Endothelial cell of umbilical vein (primary cell): ENCODE measurements around the gene COG5. TPM values are rescaled to one million over a fixed set of nuclear protein-coding genes. Genes with fewer than 3 reads are reported as not detected.

Experiments used
- BruUV-seq: library from RNA; stranded (reverse); fragments of 400-500 nt; replicated peaks from 2 replicates; lab custom pipeline; 2021; lab: Mats Ljungman, UMichigan
- CTCF ChIA-PET: fragments of 300-600, 350-600 bp; sonication (Branson Sonifier 250); formaldehyde crosslinking; loops from one replicate; lab custom pipeline; 2021; ENCODE audit warnings: antibody characterized with exemption, inconsistent platforms; lab: Charles Lee
- POLR2A ChIA-PET: fragments of 300-600, 350-600 bp; sonication (Branson Sonifier 250); formaldehyde crosslinking; loops from one replicate; lab custom pipeline; 2021; ENCODE audit warnings: antibody characterized with exemption, inconsistent platforms; lab: Charles Lee
- DNase-seq: peaks from one replicate; pipeline ENCODE4 v3.0.0-alpha.2; 2011; ENCODE audit warnings: low read depth, low spot score
- FAIRE-seq: peaks from 2 replicates; lab custom pipeline; 2011; peaks lifted over from hg19 to GRCh38; lab: Jason Lieb, UNC
- H2AFZ ChIP-seq: 2 replicates; pipeline ENCODE4 v1.6.0; 2012; ENCODE audit warnings: low read depth, low read length, control low read depth, inconsistent platforms
- H3K27ac ChIP-seq: 2 replicates; pipeline ENCODE4 v1.5.1; 2011; ENCODE audit warnings: low read depth, mild to moderate bottlenecking, control low read depth, low read length, moderate library complexity; ENCODE audit not compliant: insufficient read depth
- H3K27me3 ChIP-seq, 2 experiments: 2 replicates each; pipeline versions ENCODE4 v1.6.0 to v1.6.1; 2011; ENCODE audit warnings: low read length in 2 of 2, mixed read lengths in 1 of 2; ENCODE audit not compliant: control insufficient read depth in 2 of 2, insufficient read depth in 2 of 2
- H3K36me3 ChIP-seq, 2 experiments: 2 replicates in 1 of 2; 3 replicates in 1 of 2; pipeline ENCODE4 v1.5.1; 2011; ENCODE audit warnings: low read length in 2 of 2, mild to moderate bottlenecking in 1 of 2, moderate library complexity in 1 of 2; ENCODE audit not compliant: control insufficient read depth in 2 of 2, insufficient read depth in 2 of 2; ENCODE audit errors: extremely low read depth in 1 of 2
- H3K4me1 ChIP-seq: 3 replicates; pipeline ENCODE4 v1.5.1; 2011; ENCODE audit warnings: mild to moderate bottlenecking, low read length; ENCODE audit not compliant: control insufficient read depth, insufficient read depth; ENCODE audit errors: extremely low read depth
- H3K4me2 ChIP-seq: 2 replicates; pipeline ENCODE4 v1.6.1; 2011; ENCODE audit warnings: low read length, control low read depth, mixed read lengths; ENCODE audit not compliant: insufficient read depth
- H3K4me3 ChIP-seq, 3 experiments: fragments of 200-600 bp in 1 of 3; sonication (generic), shearing (Covaris generic) in 1 of 3; replicated peaks in 1 of 3; 2 replicates each; pipeline ENCODE4 v1.5.1; 2011 to 2016; ENCODE audit warnings: control low read depth in 3 of 3, low read length in 3 of 3, mild to moderate bottlenecking in 2 of 3, inconsistent platforms in 1 of 3, low read depth in 1 of 3, moderate library complexity in 1 of 3; ENCODE audit not compliant: insufficient read depth in 1 of 3
- H3K79me2 ChIP-seq: 2 replicates; pipeline ENCODE4 v1.6.0; 2012; ENCODE audit warnings: low read length, inconsistent platforms; ENCODE audit not compliant: control insufficient read depth, insufficient read depth
- H3K9ac ChIP-seq: replicated peaks from 2 replicates; pipeline ENCODE3; 2011; ENCODE audit warnings: low read length, control low read depth; ENCODE audit not compliant: insufficient read depth; ENCODE audit errors: extremely low read depth
- H3K9me1 ChIP-seq: replicated peaks from 3 replicates; pipeline ENCODE4 v1.6.0; 2011; ENCODE audit warnings: mild to moderate bottlenecking, low read length; ENCODE audit not compliant: control insufficient read depth, insufficient read depth; ENCODE audit errors: extremely low read depth
- H3K9me3 ChIP-seq: replicated peaks from 2 replicates; pipeline ENCODE4 v1.5.1; 2012; ENCODE audit warnings: low read length, inconsistent platforms; ENCODE audit not compliant: control insufficient read depth, insufficient read depth
- H4K20me1 ChIP-seq: replicated peaks from 2 replicates; pipeline ENCODE3; 2011; ENCODE audit warnings: mild to moderate bottlenecking, low read length; ENCODE audit not compliant: control insufficient read depth, insufficient read depth; ENCODE audit errors: extremely low read depth
- CTCF ChIP-seq, 2 donors: IDR thresholded peaks; 1 replicate in 1 of 2; 2 replicates in 1 of 2; pipeline ENCODE4 v1.5.1; 2011; ENCODE audit warnings: low read length in 2 of 2, mild to moderate bottlenecking in 2 of 2, moderate library complexity in 2 of 2, control low read depth in 1 of 2, inconsistent platforms in 1 of 2, low read depth in 1 of 2; ENCODE audit not compliant: insufficient read depth in 1 of 2; ENCODE audit errors: extremely low read depth in 1 of 2
- EZH2 ChIP-seq: IDR thresholded peaks from 2 replicates; pipeline ENCODE4 v1.6.1; 2012; ENCODE audit warnings: borderline replicate concordance, low read depth, mild to moderate bottlenecking, moderate library complexity, low read length, inconsistent platforms; ENCODE audit not compliant: severe bottlenecking
- FOS ChIP-seq: IDR thresholded peaks from 2 replicates; pipeline ENCODE4 v1.6.1; 2011; ENCODE audit warnings: mild to moderate bottlenecking, low read length, moderate library complexity, borderline replicate concordance; ENCODE audit not compliant: insufficient read depth
- GATA2 ChIP-seq: IDR thresholded peaks from 2 replicates; pipeline ENCODE4 v1.7.0; 2011; ENCODE audit warnings: low read depth, mild to moderate bottlenecking, moderate library complexity, mixed read lengths, low read length; ENCODE audit not compliant: insufficient read length, insufficient read depth
- JUN ChIP-seq: IDR thresholded peaks from 2 replicates; pipeline ENCODE4 v1.6.1; 2011; ENCODE audit warnings: borderline replicate concordance, low read depth; ENCODE audit not compliant: insufficient read length, insufficient read depth
- MAX ChIP-seq: IDR thresholded peaks from 2 replicates; pipeline ENCODE4 v1.6.1; 2011; ENCODE audit not compliant: insufficient read depth, insufficient read length
- MYC ChIP-seq: IDR thresholded peaks from one replicate; pipeline ENCODE4 v1.6.1; 2011; ENCODE audit warnings: mild to moderate bottlenecking, low read depth, low read length
- POLR2A ChIP-seq: IDR thresholded peaks from 2 replicates; pipeline ENCODE4 v1.6.1; 2012; ENCODE audit warnings: low read depth, mild to moderate bottlenecking, control low read depth, low read length
- POLR2AphosphoS5 ChIP-seq: IDR thresholded peaks from 2 replicates; pipeline ENCODE4 v1.6.1; 2012; ENCODE audit warnings: low read depth, mild to moderate bottlenecking, control low read depth, low read length, moderate library complexity; ENCODE audit not compliant: insufficient read depth
- dilution Hi-C: fragments of 300-500 bp; cut with MboI; formaldehyde crosslinking; loops from one replicate; pipeline ENCODE4 v1.15.0; 2019; ENCODE audit warnings: low sequenced_read_pairs; ENCODE audit not compliant: extremely low pct_ligation_motif_present
- intact Hi-C: fragments of 100-400 bp; cut with micrococcal nuclease; formaldehyde crosslinking; loops from one replicate; pipeline ENCODE4 v1.10.0; 2022
- polyA plus RNA-seq, 4 experiments: library from polyadenylated mRNA; depleted of rRNA in 3 of 4; stranded (reverse) in 3 of 4; unstranded in 1 of 4; fragments of >200 nt; gene quantifications; 2 replicates each; pipeline versions ENCODE4 v1.2.1 to v1.2.3, GENCODE V29; 2011 to 2012; ENCODE audit warnings: missing spikeins in 1 of 4
- total RNA-seq: library from RNA; stranded (reverse); gene quantifications from 2 replicates; pipeline ENCODE4 v1.2.3, GENCODE V29; 2021

The COG5 gene
- total and polyA plus RNA-seq, 2 donors (not counting 3 experiments of a cell fraction or from before 2014, with no cell fraction given): 18.8 to 45.3 TPM

DNA sequence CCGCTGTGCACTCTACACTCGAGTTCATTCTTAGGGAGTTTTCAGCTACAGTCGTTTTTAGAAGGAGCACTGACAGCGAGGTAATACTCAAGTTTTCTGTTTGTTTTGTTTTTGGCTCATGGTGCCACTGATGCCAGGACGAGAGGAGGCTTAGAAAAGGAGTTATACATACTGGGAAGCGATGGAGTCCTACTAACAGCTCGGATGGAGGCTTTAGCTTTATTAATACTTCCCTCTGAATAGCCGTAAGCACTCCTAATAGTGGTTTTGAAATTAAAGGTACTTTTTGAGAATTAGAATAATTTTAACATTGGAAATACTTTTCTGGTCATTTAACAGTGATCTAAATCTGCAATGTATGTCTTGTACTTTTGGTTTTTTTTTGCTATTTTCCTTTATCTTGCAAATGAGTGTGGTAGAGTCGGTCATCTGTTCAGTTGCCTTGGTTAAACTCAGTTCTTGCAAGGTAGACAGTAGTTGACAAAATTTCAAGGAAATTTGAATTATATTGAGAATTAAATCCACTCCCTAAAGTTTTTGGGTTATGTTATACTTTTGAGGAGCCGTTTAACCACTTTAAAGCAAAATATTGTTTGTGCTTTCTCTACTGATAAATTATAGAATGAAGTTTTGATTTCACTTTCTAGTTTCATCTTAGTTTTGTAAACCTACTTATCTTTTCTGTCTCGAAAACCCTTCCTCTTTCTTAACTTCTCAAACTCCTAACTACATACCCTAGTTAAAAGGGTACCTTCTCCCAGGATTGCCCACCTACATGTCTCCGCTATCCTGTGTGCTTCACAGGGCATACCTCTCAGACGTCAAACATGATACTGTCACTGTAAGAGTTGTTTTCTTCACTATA, 393.4 kb downstream of the COG5 start:
- ChIA-PET CTCF (interaction anchor here (0.7 to 2.9 kb wide), 9 partner anchors 10 to 709 kb away, joined by 3 to 14 read pairs (median 3); no protein-coding TSS in a partner anchor), POLR2A (interaction anchor here (0.5 to 1.4 kb wide), 5 partner anchors 7 to 192 kb away, joined by 4 to 13 read pairs (median 5); no protein-coding TSS in a partner anchor)
- Histone ChIP-seq H3K27me3 (no peaks in the 10 kb centered on the region), H3K4me2 (peak overlapping the region; percentile 91), H3K4me3 (peak overlapping the region; percentile 81 to 97 (median 93)), H3K9me3 (no peaks in the 10 kb centered on the region), H2AFZ (peak overlapping the region; percentile 7), H3K4me1 (peaks cover 24% of the 10 kb centered on the region), H3K9me1 (no peaks in the 10 kb centered on the region), H3K36me3 (no peaks in the 10 kb centered on the region), H3K9ac (peak overlapping the region; percentile 93), H4K20me1 (peaks cover 11% of the 10 kb centered on the region), H3K27ac (peak overlapping the region; percentile 92), H3K79me2 (peaks cover 53% of the 10 kb centered on the region)
- no peak for FAIRE-seq
- TF ChIP-seq POLR2A (no peak), POLR2AphosphoS5 (no peak), JUN (no peak), GATA2 (no peak), CTCF (IDR thresholded peaks at IDR 0.05; ENCODE audit: extremely low read depth in 1 of 2, insufficient read depth in 1 of 2, low read depth in 1 of 2, low read length in 2 of 2) (no peak), FOS (no peak), MAX (no peak), EZH2 (no peak), MYC (no peak)
- BruUV-seq: TSS peak; percentile 42
- dilution Hi-C loops (no loop called here), intact Hi-C loops (no loop called here)
- DNase-seq: no peak
